NCI-H1694 (cell line): ENCODE results near the gene HOXA5.

Source experiments
- DNase-seq: peaks from one replicate; lab custom pipeline; 2025; lab: John Stamatoyannopoulos, UW

The HOXA5 gene

DNA sequence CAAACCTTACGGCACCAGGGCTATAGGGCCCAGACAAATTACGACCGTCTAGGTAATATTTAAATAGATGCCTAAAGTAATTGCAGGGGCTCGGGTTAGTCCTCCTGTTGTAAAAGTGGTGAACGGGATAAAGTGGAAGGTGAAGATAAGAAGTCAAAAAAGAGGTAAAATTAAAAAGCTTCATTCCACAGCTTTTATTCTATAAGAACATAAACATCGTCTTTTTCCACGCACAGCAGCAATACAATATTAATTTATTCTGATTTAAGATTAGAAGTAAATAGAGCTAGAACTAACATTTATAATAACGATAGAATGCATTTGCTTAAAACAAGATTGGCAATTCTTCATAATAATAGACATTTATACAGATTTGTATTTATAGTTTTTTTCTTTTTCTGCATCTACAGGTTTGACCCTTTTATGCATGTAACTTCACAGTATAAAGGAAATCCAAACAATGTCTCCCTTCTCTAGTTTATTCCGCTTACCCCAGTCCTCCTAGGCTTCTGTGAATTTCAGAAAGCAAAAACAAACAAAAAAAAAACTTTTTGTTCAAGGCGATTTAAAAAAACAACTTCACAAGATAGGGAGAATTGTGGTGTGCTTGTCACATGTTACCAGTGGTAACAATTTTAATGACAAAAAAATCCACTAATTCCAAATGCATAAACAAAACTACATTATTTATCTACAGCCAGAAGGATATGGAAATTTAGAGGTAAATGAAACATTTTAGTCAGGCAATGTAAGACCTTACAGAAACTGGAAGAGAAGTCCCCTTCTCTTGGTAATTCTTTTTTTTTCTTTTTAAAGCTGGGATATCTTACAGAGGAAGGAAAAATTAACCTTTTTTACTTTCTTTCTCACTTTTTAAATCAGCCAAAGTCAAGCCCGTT, 27.2 kb upstream of the HOXA5 start:
- DNase-seq, result peak; percentile 23

DNA sequence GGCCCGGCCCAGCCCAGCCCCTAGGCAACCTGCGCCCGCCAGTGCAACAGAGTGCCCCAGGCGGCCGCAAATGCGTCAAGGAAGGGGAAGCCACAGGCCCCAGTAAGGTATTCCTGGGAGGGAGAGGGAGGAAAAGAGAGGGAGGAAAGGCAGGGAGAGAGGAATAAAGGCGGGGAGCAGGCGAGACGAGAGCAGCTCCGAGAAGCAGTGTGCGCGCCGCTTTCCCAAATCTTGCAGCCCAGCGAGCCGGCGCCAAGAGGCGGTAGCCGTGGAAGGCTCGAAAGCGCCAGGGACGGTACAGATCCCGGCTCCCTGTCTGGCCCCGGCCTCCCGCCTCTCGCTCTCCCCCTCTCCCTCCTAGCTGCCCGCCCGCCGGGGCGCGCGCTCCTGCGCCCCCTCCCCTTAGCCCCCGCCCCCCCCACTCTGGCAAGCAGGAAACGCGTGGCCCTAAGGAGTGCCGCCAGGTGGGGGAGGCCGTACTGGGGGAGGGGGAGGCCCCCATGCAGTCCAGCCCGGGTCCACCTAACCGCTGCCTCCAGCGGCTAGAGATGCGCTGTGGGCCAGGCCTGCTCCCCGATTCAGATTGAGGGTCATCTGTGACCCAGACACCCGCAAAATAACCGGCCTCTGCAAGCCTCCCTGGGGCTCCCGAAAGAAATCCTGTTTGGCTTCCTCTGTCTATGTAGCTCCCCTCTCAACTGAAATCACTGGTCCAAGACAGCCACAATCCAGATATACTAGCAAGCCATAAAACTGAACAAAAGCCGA, 26.4 kb upstream of the HOXA5 start:
- DNase-seq, result no peak

DNA sequence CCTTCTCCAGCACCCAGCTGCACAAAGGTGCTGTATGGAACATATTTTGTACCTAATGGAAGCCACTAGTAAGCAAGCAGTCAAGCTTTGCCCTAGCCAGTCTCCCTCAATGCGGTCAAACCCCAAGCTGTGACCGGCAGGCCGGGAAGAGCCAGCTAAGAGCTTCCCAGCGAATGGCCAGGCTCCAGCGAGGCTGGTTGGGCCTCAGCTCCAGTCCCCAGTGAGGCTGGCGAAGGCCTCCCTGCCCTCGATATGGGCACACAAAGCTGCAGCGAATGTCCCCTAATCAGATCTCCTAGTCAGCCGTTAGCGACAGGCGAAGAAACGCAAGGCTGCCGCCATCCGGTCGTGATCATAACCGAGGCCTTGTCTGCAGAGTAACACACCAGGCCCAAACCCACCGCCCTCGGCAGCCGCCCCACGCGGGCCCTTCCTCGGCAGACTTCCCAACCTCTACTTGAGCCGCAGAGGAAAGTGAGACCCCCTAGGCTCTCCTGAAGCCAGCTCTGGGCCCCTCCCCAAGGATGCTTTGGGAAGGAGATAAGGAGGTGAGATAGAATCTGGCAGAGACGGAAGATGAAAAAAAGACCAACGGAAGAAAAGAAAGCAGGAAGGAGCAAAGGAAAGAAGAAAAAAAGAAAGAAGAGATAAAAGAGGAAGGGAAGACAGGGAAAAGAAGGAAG, 24.9 kb upstream of the HOXA5 start:
- peak; percentile 66 for DNase-seq

DNA sequence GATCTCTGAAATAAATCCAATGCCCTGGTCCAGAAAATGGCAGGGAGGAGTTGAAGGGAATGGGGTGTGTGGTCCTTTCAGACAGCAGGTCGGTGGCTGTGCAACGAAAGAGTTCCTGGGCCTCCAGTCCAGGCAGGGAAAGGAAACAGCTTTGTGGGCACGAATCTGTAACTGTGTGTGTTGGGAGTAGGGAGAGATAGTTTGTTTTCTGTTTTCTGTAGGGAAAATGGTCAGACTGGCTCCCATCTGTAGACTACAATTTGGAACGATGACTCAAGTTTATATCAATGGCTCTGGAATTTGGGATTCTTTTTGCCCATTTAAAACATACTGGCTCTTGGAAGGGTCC, 24.4 kb upstream of the HOXA5 start:
- DNase-seq, result no peak

DNA sequence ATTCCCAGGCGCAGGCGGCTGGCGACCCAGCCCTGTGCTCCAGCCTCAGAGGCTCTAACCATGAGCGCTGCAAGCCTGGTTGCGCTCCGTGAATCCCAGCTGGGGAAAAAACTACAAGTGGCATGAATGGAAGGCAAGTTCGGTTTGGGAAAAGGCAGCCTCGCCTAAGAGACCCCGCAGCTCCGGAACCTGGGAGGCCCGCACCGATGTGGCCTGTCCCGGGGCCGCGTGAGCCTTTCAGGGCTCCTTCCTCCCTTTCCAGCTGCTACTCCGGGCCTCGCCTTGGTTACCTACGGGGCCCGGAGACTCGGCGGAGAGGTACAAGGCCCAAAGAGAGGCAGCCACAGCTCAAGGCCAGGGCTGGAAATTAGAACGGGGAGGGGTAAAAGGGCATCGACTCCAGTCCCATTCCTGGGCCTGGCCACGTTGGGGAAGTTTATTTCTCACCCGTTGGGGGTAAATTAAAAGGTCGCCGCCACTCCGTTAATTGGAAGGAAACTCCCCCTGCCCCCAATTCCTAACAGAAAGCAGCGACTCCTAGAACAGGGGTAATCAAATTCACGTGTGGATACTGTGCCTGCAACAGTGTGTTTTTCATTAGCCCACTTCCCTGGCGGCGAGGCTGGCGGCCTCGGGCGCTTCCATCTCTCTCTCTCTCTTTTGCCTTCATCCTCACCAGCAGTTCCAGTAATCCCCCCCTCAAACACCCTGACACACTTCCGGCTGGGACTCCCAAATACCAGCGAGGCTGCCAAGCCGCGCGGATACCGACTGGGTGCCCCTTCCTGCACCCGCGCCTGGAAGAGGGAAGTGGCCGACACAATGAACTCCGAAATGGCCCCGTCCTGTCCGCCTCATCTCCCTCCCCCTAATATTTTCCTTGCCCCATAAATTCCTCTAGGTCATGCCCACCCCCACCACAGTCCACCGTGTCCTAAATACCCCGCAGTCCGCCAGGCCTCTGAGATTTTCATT, 23.3 kb upstream of the HOXA5 start:
- peak; percentile 54 for DNase-seq

DNA sequence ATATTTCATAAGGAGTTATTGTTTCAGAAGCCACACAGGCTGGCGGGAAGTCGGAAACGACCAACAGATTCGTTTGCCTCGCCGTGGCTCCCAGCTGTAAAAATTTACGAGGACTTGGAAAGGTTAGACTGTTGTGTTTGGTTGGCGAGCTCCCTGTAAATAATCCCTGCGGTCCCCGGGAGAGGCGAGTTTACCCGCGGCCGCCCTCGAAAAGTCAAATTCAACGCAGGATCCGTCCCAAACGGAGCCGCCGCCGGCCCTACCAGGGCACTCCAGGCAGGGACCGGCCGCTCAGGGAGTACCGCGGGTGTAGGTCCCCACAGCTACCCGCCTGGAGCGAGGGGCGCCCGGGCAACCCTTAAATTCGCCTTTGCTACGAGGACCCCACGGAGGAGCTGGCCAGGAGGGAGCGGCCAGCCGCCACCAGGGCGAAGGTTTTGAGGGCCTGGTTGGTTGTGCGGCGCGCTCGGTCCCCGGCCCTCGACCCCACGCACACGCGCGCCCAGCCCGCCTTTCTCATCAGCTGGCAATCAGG, 22.6 kb upstream of the HOXA5 start:
- DNase-seq, result no peak

DNA sequence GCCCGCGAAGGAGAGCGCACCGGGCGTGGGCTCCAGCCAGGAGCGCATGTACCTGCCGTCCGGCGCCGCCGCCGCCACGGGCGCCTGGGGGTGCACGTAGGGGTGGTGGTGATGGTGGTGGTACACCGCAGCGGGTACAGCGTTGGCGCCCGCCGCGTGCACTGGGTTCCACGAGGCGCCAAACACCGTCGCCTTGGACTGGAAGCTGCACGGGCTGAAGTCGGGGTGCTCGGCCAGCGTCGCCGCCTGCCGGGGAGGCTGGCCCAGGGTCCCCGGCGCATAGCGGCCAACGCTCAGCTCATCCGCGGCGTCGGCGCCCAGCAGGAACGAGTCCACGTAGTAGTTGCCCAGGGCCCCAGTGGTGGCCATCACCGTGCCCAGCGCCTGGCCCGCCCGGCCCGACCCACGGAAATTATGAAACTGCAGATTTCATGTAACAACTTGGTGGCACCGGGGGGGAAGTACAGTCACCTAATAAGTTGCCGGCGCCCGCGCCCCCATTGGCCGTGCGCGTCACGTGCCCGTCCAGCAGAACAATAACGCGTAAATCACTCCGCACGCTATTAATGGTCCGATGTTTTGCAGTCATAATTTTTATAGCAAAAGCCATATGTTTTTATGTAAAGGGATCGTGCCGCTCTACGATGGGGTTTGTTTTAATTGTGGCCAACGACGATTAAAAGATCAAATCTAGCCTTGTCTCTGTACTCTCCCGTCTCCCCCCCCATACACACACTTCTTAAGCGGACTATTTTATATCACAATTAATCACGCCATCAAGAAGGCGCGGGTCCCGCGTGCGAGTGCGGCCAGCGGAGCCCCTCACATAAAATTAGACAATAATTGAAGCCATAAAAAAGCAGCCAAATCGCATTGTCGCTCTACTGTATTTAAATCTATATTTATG, 21.9 kb upstream of the HOXA5 start, which contains the start of gene HOXA9:
HOXA9 (minus strand) TSS at position 449 of the 907 bp plus-strand sequence; CDS start at position 369, 80 bp downstream.
- no peak for DNase-seq

DNA sequence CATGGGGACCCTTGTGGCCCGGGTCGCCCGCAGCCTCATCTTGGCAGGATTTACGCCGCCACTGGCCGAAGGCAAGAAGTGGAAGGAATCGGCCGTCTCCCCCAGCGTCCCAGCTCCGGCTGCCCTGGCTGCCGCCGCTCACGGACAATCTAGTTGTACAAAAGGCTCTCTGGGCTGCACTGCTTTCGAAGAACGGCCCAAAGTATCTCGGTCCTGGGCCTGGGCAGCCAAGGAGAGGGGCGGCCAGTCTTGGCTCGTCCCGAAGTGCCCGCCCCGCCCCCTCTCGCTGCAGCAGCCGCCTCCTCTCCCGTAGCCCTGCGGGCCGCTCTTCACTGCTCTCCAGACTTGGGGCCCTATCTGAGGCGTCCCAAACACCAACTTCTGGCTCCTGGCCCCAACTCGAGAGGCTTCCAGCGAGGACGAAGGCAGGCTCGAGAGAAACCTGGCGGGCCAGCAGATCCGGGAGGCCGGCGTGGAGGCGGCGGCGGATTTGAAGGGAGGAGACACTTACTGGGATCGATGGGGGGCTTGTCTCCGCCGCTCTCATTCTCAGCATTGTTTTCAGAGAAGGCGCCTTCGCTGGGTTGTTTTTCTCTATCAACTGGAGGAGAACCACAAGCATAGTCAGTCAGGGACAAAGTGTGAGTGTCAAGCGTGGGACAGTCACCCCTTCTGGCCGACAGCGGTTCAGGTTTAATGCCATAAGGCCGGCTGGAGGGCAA, 21.0 kb upstream of the HOXA5 start:
- no peak for DNase-seq

DNA sequence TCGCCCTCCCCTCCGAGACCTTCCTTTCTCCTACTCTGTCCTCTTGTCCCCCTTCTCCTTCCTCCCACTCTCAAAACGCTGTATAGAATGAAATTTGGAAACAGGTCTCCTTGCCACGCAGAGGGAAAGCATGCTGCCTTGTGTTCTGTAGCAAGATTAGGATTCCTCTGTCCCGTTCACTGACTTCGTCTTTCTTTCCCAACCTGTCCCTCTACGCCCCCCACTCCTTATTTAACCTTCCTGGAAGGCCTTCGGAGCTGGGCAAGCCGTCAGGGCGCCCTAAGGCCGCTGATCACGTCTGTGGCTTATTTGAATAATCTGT, 20.5 kb upstream of the HOXA5 start:
- DNase-seq, result no peak

DNA sequence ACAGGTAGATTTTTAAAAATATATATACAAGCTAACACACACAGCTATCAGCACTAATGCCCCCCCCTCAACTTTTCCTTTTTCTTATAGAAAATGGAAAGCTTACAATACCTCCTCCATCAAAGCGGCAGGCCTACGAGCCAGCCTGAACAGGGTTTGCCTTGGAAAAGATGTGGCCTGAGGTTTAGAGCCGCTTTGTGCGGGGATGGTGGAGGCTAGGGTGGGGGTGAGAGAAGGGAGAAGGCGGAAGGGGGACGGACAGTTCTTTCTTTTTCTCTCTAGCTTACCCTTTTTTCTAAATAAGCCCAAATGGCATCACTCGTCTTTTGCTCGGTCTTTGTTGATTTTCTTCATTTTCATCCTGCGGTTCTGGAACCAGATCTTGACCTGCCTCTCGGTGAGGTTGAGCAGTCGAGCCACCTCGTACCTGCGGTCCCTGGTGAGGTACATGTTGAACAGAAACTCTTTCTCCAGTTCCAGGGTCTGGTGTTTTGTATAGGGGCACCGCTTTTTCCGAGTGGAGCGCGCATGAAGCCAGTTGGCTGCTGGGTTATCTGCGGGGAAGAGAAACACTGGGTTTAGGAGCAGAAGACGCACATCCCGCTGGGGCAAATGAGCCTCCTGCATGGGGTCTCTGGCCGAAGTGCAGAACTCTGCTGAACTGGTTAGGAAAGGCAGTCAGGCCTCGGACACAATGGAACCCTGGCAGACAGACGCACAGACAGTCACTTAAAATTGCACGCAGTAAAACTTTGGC, 20.0 kb upstream of the HOXA5 start:
- no peak for DNase-seq

DNA sequence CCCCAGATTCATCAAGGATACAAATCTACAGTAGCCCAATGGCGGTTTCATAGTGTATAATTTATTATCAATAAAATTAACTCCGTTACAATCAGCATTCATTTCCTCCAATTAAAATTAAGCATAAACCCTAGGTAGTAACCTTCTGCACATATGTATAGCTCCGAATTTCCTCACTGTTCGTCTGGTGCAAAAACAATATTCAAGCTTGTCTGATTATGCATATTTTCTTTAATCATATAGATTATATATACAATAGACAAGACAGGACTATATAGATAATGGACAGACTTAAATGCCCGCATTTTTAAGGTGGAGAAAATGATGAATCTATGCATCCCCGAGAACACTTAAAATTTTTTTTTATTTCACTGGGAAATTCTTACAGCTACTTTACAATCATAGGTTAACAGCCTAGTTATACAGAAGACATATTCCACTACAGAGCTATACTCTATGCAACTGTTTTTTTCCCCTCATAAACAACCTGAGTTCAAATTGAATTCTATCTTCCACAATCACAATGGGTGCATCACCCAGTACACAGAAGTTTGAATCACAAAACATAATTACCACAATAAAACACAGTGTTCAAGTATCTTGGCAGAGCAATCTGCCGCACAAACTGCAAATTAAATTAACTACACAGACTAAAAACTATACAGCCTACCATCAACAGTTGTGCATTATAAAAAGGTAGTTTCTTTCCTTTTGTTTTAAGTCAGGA, 19.2 kb upstream of the HOXA5 start:
- DNase-seq, result no peak

DNA sequence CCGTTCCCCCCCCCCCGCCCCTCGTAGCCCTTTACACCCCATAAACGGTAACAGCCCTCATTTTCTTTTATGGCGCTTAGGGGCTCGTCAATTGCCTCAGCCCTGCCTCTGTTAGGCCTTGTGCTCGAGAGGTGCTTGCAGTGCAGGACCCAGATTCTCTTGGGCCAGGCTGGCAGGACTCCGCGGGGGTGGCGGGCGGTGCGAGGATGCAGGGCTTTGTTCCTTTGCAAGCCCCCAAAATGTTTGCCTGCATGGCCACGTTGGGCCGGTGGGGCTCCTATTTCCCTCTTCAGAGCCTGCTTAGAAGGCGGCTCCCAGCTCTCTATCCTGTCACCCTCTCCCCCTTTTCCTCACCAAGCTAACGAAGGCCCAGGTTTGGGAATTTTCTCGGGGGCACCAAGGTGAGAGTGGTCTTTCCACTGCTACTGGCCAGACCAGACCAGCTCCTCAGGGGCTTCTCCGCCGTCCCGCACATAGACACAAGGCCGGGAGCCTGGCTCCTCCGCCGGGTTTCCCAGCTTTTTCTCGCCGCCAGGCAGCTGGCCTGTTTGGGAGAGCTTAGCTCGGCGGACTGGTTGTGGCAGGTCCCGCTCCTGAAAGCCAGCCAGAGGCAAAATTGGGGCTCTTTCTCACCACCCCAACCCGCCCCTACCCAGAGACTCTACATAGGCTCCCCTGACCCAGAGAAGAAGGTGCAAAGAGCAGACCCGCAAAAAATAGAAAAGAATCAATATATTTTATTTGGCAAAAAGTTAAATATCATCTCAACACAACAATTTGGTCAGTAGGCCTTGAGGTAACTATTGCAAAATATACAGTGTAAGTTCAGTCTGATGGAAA, 18.5 kb upstream of the HOXA5 start:
- no peak for DNase-seq

DNA sequence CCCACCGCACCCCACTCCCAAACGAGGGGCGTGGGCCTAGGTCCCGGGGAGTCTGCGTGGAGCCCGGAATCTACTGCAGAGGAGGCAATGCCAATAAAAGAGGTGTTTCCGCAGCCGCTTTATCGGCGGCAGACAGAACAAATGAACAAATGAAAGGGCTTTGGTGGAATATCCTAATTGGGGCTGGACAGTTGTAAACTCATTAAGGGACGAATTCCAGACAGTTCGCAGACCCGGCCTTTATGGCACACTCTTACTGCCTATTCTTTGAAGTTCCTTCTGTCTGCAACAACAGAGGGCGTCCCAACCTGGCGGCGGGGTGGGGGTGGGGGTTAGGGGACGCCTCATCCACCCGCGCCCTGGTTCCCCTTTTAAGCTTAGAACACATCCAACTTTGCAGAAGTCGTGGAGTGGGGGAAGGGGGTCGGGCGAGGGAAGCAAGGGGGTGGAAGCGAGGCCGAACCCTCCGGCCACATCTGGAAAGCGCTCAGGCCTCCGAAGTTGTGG, 17.8 kb upstream of the HOXA5 start:
- DNase-seq, result no peak

DNA sequence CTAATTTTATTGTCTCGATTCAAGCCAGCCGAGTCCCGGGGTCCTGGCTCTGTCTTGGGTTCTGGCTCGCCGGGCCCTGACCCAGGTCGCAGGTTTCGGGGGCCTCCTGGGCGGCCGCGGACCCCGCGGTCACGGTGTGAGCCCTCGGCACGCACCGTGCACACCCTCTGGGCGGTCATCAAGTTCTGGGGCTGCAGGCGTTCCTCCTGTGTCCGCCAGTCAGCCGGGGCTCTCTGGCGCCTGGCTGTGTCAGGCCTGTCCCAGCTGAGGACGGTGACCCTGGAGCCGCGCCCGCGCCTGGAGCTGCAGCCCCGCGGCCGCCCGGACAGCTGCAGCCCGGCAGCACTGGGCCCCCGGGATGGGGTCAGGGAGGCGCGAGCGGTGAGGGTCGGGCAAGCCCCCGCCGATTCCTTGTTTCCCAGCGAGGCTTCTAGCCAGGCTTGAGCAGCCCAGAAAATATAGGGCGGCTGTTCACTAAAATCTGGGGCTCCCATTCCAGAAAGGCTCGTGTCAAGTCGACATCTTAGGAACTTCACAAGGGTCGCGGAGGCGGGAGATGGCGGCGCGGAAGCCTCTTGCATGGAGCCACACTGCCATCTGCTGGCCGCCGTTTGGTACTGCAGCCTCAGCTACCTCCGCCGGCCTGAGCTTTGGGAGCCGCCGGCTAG, 17.2 kb upstream of the HOXA5 start:
- peak; percentile 70 for DNase-seq

DNA sequence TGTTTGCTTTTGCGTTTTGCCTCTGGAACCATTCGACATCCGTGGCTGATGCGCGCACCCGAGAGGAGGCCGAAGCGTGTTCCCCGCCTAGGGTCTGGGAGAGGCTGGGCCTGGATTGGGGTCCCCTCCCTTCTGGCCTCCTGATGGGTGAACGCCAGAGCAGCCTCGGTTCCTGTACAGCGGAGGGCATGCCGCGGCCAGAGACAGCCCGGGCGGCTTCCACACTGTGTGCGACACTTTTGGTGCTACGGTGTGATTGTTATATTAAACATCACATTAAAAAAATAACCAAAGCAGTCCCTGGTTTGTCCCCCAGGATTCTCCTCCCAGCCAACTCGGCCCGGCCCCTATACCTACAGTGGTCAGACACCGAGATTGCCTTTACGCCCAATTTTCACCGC, 16.7 kb upstream of the HOXA5 start:
- no peak for DNase-seq
